Measurements from ENCODE around the gene FBXO10.
A peak's percentile ranks its signal among the peaks of the same experiment; 100 is the strongest.
"Not testable (repeated sequence)": the region's sequence is repeated elsewhere in the genome, so short reads cannot be mapped to it uniquely, and the experiment has no call there.

FBXO10 gene

DNA sequence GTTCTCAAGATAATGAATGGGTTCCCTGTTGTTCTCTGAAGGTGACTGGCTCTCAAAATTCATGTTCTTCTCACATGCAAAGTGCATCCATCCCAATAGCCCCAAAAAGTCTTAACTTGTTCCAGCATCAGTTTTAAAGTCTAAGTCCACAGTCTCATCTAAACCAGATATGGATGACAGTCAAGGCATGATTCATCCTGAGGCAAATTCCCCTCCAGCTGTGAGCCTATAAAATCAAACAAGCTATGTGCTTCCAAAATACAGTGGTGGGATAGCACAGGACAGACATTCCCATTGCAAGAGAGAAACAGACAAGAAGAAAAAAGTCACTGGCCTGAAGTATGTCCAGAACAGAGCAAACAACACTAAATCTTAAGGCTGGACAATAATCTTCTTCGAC, 25.4 kb downstream of the FBXO10 start:
- DNase-seq = no peak

DNA sequence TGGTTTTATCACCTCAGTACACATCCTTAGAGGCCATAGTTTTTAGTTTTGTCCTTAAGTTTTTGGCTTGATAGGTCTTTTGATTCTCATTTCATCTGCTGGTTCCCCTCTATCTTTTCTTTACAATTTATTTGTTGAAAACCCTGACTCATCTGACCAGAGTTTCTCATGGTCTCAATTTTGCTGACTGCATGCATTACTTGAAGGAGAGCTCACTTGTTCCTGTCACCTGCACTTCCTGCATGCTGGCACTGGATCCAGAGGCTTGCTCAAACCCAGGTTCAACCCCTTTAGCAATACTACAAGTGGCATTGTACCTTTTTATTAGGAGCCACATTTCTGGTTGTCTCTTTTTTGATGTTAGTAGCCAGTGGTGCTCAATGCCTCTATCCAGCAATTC, 26.7 kb downstream of the FBXO10 start:
- no peak for DNase-seq

DNA sequence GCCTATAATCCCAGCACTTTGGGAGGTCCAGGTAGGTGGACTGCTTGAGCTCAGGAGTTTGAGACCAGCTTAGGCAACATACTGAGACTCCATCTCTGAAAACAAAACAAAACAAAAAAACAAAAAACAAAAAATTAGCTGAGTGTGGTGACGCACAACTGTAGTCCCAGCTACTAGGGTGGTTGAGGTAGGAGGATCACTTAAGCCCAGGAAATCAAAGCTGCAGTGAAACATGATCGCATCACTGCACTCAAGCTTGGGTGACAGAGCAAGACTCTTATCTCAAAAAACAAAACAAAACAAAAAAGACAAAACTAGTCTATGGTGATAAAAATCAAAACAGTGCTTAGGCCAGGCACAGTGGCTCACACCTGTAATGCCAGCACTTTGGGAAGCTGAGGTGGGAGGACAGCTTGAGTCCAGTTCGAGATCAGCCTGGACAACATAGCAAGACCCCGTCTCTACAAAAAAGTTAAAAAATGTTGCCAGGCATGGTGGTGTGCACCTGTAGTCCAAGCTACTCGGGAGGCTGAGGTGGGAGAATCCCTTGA, 28.8 kb downstream of the FBXO10 start:
- no peak for DNase-seq

DNA sequence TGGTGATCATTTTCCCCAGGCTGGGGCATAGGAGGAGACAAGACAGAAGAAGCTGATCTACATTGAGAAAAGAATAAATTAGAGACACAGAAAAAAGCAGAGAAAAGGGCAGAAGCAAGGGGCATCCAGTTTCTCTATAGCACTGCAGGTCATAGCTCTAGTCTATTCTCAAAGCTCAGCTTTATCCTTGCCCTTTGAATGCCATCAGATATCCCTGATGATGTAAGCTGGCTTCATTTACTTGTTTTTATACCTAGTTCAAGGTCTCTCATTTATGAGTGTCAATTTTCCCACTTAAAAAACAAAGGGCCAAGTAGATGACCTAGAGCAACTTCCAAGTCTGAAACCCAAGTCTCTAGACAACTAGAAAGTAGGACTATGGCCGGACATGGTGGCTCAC, 32.7 kb downstream of the FBXO10 start:
- no peak for DNase-seq

DNA sequence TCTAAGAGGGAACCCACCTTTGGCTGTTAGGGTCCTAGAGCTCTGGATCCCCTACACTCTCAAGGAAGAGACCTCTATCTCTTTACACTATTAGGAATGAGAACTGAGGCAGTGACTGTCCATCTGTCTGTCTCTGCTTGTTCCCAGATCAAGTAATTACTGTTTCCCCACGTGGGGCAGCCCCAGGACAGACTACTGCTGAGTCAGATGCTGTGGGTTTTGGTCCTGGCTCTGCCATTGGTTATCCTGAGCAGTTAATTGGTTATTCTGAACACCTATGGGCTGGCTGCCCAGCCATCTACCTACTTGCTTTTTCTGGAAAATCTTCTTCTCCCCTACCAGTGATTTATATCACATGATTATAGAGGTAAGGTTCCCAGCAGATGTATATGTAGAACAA, 33.3 kb downstream of the FBXO10 start:
- no peak for DNase-seq

DNA sequence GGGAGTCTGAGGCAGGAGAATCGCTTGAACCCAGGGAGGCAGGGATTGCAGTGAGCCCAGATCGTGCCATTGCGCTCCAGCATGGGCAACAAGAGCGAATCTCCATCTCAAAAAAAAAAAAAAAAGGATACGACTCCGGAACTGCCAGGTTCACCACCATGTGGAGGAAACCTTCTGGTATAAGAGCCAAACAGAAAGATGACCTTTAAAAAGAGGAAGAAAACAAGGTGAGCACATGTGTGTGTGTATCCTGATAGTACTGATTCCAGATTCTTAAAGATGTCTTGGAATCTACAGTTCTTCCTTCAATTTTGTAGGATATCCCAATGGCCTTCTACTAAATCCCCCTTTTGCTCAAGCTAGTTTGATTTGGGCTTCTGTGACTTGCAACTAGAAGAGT, 33.7 kb downstream of the FBXO10 start:
- DNase-seq = no peak

DNA sequence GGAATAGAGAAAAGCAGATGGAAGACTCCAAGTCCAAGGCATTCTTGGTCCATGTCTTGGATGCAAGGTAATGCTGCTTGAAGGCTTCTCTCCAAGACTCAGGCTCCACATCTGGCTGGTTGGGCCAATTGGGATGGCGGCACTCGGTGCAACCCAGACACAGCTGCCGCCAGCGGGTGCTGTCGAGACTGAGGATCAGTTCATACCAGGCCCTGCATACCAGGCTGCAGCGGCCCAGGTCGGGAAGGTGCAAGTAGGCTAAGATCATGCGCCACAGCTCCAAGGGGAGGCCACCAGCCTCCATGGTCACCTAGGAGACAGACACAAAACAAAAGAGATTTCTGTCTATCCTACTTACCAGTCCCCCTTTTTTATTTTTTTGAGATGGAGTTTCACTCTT, 34.7 kb downstream of the FBXO10 start:
- no peak for DNase-seq

DNA sequence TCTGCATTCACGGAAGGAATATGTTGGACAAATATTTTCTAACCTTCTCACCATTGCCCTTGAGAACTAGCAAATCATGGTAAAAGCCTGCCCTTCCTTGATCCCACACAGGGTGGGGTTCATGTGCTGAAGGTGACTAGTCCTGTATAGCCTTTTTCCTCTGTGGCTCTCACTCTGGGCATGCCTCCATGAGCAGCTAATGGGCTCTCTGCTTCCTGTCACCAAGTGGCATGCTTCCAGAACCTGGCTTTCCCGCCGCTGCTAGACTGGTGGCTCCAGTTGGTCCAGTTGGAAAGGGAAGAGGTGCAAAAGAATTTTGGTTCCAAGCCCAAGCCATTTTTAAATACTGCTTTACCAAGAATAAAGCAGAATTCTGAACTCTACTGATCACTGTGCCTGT, 35.5 kb downstream of the FBXO10 start:
- no peak for DNase-seq

DNA sequence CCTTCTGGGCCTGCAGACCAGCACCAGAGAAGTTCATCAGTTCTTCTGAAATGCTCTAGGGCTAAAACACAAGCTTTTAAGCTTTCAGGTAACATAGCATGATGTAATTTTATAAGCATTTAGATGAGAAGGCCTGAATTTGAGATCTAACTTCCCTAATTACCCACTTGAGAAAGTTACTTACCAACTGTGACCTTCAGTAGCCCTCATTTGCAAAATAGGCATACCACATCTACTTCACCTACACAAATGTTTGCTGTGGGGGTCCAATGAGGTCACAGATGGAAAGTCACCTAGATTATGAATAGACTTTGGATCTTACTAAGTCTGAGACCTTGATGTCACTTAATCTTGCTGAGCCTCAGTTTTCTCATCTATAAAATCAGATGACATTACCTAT, 36.5 kb downstream of the FBXO10 start:
- DNase-seq = no peak

DNA sequence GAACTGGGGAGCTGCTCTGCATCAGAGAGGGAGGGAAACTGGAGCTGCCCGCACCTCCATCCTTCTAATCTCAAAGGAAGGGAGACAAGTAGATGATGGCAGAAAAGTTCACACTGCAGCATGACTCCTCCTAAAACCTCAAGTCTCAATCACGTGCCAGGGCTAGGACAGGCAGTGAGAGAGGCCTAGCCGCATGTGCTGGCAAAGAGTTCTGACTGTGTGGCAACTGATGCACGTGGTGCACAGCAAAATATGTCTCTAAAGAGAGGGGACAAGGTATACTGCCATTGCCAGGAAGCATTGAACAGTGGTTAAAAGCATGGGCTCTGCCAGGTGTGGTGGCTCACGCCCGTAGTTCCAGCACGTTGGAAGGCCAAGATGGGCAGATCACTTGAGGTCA, 38.1 kb downstream of the FBXO10 start:
- DNase-seq = no peak

DNA sequence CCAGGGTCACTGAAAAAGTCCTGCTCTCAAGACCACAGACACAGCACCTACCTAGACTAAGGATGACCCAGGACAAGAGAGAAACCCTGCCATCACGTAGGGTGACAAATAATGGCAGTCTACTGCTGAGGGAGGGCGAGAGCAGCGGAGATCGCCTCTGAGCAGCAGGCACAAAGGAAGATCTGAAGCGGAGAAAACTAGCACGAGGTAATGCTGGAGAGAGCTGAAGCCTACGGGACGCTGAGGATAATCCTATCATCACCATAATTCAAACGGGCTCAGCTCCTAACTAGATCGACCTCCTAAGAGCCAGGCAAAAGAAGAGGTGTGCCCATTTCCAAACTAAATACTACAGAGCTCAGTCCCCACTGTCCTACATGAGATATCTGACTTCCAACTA, 41.3 kb downstream of the FBXO10 start:
- no peak for DNase-seq

DNA sequence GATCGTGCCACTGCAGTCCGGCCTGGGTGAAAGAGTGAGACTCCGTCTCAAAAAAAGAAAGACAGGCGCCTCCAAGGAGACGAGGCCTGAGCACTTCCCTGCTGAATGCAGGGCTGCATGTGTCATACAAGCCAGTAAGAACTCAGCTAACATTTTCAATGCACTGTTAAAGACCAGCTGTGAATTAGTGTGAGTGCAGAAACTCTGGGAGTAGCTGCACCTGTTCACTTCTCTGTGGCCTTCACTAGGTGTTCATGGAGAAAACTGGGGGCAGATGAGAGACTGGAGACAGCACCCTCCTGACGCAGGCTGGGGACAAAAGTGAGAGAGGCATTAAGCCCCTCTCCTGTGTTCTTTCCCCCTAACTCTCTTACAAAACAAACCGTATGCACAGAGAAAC, 41.8 kb downstream of the FBXO10 start:
- DNase-seq = no peak

DNA sequence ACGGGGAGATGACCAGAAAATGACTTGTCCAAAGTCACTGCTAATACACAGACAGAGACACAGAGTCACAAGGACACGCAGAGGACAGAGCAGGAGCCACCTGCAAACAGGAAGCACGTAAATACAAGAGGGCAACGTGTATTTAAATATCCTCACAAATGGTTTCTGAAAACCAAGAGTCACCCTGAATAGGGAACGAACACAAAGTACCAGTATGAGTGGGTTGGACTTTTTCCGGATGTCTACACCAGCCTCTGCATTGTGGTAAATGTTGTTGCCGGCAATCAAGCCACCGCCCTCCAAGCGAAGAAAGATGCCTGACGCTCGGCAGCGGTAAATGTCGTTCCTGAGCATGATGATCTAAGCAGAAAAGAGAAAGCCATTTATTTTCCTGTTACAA, 44.5 kb downstream of the FBXO10 start:
- peak; percentile 46 for DNase-seq

DNA sequence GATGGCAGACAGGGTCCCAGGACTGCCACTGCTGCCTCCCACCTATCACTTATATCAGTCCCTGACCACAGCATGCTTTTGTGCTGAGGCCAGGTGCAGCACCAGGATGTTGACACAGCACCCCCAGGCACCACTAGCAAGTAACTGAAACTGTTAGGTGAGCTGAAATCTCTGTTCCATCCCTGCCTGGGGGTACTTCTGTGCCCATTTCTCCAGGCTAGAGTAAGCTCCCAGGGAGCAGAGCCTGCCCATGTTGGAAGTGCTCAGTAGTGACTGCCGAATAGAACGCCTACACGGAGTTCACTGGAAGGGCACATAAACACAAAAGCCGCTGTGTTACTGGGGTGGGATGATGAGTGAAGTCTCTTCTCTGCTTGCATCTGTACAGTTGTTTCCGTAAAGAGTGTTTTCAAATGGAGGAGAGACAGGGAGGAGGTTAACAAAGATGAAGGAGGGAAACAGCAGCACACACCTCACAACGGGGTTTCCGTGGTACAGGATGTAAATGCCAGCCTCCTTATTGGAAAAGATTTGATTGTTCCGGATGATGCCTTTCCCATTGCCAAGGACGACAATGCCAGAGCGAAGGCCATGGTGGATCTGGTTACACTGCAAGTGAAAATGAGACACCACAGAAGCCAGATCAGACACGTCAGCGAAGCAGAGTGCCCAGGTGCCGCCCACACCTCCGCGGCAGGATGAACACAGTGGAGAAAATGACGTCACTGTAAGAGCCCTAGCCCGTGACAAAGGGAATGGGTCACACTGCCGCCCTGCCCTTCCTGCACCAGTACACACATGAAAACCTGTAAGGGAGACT, 47.3 kb downstream of the FBXO10 start:
- peak; percentile 62 for DNase-seq

DNA sequence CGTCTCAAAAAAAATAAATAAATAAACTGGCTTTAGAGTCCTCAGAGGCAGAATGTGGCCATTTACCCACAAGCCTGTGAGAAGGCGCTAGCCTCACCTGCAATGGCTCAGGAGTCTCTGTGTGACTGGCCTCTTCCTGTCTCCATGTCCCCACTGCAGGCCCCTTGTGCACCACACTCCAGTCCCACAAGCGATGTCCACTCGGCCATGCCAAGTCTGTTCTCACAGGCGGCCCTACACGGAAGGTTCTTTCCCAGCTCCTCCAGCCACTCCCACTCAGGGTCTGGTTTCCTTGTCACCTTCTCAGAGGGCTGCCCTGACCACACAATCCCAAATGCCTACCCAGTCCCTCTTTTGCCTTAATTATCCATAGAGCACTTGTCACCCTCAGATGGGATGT, 52.3 kb downstream of the FBXO10 start:
- DNase-seq = no peak

DNA sequence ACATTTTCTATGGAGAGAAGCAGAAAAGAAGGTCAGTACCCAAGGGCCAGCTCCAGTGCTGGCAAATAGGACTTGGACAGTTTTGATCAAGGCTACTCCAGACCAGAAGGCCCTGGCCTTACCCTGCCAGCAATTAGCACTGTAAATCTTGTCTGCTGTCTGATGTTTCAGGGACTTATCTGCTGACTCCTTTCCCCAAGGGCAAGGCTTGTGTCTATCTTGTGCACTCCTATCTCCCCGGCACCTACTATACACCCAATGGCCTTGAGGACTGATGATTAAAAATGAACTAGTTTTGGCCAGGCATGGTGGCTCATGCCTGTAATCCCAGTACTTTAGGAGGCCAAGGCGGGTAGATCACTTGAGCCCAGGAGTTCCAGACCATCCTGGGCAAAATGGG, 53.2 kb downstream of the FBXO10 start:
- no peak for DNase-seq

DNA sequence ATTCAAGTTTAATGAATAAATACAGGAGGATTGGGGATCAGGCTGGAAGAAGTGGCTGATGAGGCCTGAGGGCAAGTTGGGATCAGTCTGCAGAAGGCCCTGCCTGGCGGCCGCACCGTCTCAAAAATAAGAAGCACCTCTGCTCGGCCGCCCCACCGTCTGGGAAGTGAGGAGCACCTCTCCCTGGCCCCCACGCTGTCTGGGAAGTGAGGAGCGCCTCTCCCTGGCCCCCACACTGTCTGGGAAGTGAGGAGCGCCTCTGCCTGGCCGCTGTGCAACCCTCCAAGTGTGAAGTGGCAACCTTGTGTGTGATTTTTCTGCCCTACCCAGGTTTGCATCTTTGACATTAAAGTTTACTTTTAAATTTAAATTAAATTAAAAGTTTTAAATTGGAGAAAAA, 55.1 kb downstream of the FBXO10 start:
- no peak for DNase-seq

DNA sequence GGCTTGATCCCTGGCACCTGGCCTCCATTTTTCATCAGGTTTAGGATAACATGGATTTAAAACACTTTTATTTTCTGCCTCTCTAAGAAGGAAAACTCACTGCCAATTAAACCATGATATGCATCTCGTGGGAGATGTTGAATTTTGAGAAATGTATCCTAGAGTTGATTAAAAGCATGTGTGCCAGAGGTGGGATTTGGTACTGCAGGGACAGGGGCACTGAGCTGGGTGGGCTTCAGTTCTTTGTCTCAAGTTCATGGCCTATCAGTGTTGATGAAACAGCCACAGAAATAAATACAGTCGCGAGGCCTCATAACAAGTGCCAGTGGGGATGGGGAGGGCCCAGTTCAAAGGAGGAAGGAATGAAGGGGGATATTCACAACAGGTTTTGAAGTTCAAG, 55.5 kb downstream of the FBXO10 start:
- no peak for DNase-seq

DNA sequence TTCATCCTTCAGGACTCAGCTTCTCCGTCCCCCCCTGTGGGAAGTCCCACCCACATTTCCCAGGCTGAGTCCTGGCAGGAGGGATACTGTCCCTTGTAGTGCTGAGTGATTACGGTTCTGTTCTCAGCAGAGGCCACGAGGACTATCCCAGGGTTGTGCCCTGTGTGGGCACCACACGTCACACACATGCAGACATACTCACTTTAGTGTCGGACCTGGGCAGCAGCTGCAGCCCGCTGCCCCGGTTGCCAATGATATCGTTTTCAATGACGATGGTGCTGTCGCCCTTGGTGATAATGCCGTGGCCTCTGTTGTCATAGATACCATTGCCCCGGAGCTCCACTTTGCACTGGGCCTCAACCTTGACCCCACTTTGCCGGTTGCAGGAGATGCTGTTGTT, 58.3 kb downstream of the FBXO10 start:
- no peak for DNase-seq

DNA sequence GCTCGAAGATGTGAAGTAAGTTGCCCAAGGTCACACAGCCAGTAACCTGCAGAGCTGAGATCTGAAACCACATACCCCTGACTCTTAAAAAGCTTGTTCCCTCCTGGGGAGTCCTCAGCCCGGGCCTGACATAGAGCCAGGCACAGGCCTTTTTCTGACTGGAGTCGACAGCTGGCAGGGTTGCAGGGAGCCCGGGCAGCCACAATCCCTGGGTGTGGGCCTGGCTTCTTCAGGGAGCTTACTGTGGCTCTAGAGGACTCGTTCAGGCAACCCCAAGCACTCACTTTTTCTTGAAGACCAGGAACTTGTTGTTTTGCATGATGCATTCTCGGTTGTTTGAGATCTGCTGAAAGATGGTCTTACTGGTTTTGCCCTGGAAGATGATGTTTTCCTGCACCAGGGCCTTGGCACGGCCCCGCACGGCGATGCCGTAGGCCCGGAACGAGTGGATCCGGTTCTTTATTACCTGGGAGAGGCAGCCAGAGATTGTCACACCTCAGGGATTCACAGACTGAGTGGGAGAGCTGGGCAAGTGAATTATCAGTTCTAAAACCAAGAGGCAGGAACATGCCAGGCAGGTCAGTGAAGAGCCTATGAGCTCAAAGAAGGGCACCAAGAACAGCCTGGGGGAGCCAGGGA, 60.4 kb downstream of the FBXO10 start:
- no peak for DNase-seq

DNA sequence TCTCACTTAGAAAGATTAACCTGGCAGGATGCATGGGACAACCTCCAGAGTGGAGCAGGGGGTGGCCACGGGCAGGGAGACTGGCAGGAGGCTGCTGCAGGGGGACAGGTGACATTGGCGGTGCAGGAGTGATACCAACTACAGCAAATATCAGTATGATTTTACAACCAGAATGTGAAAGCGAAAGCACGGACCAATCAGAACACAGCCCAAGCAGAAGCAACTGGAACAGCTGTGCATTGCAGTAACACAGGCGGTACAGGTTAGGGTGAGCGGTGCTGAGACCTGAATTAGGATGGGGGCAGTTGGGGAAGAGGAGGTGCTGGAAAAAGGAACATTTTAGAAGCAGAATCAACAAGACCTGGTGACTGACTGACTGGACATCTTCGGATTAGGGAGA, 61.2 kb downstream of the FBXO10 start:
- DNase-seq = no peak

DNA sequence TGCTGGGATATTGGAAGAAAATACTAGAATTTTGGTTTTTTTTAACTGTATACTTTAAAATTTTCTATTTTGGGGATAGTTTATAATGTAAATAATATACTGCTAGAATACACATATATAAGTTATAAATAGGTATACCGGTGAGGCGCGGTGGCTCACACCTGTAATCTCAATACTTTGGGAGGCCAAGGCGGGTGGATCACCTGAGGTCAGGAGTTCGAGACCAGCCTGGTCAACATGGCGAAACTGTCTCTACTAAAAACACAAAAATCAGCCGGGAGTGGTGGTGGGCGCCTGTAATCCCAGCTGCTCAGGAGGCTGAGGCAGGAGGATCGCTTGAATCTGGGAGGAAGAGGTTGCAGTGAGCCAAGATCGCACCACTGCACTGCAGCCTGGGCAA, 61.8 kb downstream of the FBXO10 start:
- DNase-seq = not testable (repeated sequence)

DNA sequence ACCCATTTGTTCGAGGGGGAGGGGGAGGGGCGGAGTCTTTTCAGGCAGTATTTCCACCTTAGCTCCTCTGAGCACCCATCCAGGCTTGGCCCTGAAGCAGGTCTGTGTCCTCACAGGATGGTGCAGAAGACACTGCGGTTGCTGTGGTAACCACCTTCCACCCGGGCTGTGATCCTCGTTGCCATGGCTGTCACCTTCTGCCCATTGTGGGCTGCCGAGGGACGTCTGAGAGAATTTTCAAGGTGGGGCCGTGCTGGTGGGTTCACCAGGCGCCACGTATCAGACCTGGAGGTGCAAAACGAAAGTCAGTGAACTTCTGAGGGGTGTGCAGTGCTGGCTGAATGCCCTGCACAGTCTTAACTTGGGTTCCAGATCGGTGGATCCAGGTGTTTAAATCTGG, 63.7 kb downstream of the FBXO10 start:
- no peak for DNase-seq

Measured in effector CD4-positive, alpha-beta T cell (primary cell).